Vagina (tissue), 2 donors: ENCODE results near the gene SYNDIG1.

ENCODE experiments used
- CTCF ChIP-seq, 3 experiments: fragments of 450-650 bp in 2 of 3; fragments of 200-600 bp in 1 of 3; sonication (generic) in 1 of 3; IDR thresholded peaks; one replicate each; pipeline ENCODE4 v1.5.1; 2017 to 2019; ENCODE audit warnings: antibody characterized with exemption in 3 of 3, mild to moderate bottlenecking in 2 of 3, moderate library complexity in 2 of 3
- POLR2A ChIP-seq, 2 donors: fragments of 450-650 bp; IDR thresholded peaks; one replicate each; pipeline ENCODE4 v1.6.1; 2017; ENCODE audit warnings: antibody characterized with exemption in 2 of 2, mild to moderate bottlenecking in 2 of 2, moderate library complexity in 2 of 2

- TF ChIP-seq POLR2A (IDR thresholded peaks at IDR 0.05) (no peak), CTCF (IDR thresholded peaks at IDR 0.05) (no peak)
Measured at GRCh38 chr20:24589815-24590177, 120.4 kb downstream of the SYNDIG1 start.
